Fibroblast of villous mesenchyme (primary cell): ENCODE results near the gene CD151. TPM values are rescaled to one million over a fixed set of nuclear protein-coding genes. Genes with fewer than 3 reads are reported as not detected.

ENCODE experiments used
- DNase-seq: peaks from one replicate; pipeline ENCODE4 v3.0.0-alpha.2; 2010; ENCODE audit warnings: low read depth
- H3K4me3 ChIP-seq: 2 replicates; pipeline ENCODE4 v1.5.1; 2011; ENCODE audit warnings: low read depth, mild to moderate bottlenecking, low read length
- CTCF ChIP-seq: IDR thresholded peaks from 2 replicates; pipeline ENCODE4 v1.5.1; 2012; ENCODE audit warnings: low read depth, mild to moderate bottlenecking, low read length; ENCODE audit not compliant: insufficient read depth
- total RNA-seq: library from RNA; depleted of rRNA; stranded (reverse); fragments of >200 nt; gene quantifications from 2 replicates; pipeline ENCODE4 v1.2.3, GENCODE V29; 2012

The CD151 gene
- total RNA-seq, 1 donor = 218 TPM

DNA sequence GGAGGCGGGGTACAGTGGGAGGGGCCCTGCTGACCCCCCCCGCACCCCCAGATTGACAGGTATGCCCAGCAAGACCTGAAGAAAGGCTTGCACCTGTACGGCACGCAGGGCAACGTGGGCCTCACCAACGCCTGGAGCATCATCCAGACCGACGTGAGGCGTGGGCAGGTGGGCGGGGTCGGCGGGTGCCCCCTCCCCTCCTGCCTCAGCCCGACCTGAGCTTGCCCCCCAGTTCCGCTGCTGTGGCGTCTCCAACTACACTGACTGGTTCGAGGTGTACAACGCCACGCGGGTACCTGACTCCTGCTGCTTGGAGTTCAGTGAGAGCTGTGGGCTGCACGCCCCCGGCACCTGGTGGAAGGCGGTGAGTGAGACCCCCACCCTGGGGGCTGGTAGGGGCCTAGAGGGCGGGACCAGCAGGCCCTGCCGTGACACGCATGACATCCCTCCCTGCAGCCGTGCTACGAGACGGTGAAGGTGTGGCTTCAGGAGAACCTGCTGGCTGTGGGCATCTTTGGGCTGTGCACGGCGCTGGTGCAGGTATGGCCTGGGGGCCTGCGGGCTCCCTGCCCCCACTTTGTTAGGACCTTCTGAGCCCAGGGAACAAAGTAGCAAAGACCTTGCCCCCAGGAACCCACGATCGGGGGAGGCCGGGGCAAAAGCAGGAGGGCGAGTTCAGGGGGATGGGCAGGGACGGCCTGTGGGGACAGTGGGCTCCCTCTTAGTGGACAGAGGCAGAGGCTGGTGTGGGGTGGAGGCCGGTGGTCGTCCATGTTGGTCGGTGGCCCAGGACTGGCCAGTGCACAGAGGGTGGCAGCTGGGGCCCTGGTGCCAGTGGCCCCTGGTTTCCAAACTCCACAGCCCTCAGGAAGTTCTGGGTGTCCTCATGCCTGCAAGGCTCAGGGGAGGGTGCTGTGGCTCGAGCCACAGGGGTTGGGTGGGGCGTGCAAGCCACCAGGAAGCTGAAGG, 33.0 kb downstream of the CD151 start:
- DNase-seq = no peak
- no peak for TF ChIP-seq CTCF
- H3K4me3 ChIP-seq = no peak overlapping the region

- TF ChIP-seq CTCF = no peak
- H3K4me3 ChIP-seq = no peak overlapping the region
- no peak for DNase-seq
Measured at GRCh38 chr11:866481-866880, 33.7 kb downstream of the CD151 start.

DNA sequence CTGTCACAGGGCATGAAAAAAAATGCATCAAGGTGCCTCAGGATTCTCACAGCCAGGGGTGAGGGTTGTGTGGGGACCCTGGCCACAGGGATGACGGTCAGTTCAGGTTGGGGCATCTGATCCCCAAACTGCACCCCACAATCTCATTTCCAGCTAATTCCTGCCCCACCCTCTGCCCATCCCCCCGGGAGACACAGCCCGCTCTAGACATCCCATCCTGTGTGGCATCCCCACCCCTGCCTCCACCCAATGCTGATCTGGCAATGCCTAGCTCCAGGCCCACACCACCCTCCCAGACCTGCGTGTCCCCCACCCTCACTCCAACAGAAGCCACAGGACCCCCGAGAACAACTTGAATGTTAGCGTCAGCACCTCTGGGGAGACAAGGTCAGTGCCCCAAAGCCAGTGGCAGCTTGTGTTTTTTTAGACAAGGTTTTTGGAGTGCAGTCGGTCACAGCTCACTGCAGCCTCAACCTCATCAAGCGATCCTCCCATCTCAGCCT, 35.2 kb downstream of the CD151 start:
- no peak overlapping the region for H3K4me3 ChIP-seq
- no peak for TF ChIP-seq CTCF
- no peak for DNase-seq

DNA sequence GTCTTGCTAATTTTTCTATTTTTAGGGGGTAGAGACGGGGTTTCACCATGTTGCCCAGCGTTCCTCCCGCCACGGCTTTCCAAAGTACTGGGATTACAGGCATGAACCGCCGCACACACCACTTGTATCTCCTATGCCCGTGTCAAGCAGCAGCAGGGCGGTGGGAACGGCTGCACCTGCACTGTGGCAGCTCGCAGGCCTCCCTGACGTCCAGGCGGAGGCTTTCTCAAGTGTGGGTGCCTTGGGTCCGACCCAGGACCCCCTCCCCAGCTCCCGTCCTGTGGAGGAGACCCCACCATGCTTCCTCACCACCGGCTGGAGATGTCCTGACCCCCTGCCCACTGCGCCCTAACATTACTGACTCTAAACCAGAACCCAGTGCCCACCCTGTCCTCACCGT, 35.6 kb downstream of the CD151 start:
- TF ChIP-seq CTCF = no peak
- no peak overlapping the region for H3K4me3 ChIP-seq
- no peak for DNase-seq

- DNase-seq = no peak
- no peak for TF ChIP-seq CTCF
- no peak overlapping the region for H3K4me3 ChIP-seq
Measured at GRCh38 chr11:868802-869201, 36.0 kb downstream of the CD151 start.

- DNase-seq = no peak
- H3K4me3 ChIP-seq = no peak overlapping the region
- TF ChIP-seq CTCF = no peak
Measured at GRCh38 chr11:869399-870126, 36.8 kb downstream of the CD151 start.
